GM18498 (cell line): ENCODE results near the gene VPS52.
"Not testable (repeated sequence)": the region's sequence is repeated elsewhere in the genome, so short reads cannot be mapped to it uniquely, and the experiment has no call there.

Source experiments
- ATAC-seq: cut with Tn5 transposase; IDR thresholded peaks from one replicate; pipeline ENCODE4 v1.9.1; 2021; ENCODE audit warnings: mild to moderate bottlenecking, moderate library complexity; ENCODE audit not compliant: unreplicated experiment

VPS52 gene

DNA sequence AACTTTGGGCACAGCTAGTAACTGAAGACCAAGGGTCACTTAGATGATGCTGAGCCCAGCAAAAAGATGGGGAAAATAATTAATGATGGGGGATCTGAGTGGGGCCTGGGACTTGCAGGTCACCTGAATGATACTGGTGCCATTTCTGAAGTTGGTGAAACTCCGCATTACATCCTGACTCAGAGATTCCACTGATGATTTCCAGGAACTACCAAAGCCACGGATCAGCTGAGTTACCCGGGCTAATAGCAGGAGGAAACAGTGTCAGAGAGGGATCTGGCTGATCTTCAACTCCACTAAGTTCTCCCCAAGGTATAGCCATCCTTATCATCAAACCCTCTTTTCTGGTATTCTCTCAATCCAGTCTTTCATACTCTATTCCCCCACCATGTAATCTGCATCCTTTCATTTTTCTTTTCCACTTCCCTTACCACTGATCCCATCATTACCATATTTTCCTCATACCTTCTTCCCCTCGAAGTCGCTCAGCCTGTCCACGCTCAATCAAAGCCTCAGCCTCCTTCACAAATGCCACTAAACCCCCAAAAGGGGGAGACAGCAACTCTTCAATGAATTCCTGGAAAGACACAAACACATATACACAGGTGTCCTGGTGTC is 20.2 kb downstream of the VPS52 start:
- no peak for ATAC-seq

DNA sequence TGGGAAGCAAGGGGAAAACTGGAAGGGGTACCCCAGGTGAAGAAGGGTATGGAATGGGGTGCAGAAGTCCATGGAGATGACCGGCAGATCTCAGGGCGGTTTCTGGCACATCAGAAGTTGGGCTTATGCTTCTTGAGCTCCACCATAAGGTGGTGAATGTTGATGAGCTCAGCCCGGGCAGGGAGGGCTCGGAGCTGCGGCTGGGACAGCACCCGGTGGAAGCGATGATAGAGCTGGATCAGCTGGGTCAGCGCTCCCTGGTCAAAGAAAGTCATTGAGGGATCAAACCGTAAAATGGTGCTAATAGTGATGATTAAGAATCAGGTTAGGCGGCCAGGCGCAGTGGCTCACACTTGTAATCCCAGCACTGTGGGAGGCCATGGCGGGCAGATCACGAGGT is 20.9 kb downstream of the VPS52 start:
- ATAC-seq, result no peak

DNA sequence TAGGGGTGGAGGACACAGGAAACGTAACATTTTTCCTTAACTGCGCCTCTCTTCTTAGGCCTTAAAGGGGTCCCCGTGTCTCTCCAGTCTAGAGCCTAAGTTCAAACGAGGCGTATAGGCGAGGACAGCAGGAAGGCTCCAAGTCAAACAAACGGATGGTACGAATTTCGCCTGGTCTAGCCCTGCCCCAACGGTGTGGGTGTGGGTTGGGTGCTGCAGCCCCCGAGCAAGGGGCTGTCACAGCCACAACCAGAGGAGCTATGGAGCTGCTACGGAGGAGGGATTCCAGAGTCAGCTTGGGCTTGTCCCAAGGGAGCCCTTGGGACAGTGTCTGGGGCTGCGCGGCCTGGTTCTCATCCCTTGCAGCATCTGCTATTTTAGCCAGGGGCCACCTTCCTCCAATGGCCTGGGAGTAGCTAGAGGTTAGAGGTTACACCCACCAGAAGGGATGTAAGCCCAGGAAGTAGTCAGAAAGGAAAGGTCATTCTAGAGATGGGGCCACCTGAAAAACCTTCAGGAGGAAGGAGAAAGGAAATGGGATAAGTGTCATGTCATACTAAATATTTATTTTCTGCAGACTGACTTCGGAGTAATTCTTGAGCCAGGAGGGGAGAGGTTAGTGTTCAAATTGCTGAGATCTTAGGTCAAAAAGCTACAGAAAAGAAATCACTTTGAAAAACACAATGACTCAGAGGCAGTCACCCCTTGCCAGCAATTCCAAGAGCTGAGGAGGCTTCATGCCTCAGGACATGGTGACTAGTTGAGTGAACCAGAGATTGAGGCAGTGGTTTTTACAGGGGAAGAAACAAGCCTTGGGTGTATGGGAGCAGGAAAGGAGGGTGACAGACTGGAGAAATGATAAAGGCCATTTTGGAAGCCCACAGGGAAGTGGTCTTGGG is 21.7 kb downstream of the VPS52 start:
- ATAC-seq, result peak; percentile 1

DNA sequence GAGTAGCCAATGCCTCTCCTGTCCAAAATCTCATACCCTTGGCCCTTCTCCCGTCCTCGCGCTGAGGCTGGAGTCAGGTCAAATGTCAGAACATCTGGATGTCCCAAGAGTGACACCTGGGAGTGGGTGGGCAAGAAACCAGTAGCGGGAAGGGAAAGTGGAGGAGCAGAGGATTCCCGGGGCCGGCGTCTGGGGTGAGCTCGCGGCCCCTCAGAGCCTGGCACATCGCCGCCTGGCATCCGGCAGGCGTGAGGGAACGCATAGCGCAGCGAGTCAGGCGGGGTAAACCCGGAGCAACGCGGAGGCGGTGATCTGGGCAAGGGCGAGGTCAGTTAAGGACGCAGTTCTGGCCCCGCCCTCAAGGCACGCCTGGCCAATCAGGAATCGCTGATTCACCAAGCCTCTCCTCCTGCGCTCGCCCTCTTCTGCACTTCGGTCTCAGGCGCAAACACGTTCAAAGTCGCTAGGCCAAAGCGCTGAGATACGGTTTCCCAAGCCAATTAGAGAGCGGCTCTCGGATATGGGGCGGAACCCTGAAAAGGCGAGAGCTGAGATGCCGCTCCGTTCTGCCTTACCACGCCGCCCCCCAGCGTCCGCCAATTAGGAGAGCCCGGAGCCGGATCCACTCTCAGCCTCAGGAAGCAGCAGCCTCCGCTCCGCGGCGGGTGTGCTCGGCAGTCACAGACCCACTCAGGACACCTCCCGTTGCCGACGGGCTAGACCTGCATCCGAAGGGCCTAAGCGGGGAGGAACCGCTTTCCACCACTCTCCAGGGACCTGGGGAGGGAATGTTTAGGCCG is 22.5 kb downstream of the VPS52 start:
- peak; percentile 87 for ATAC-seq

- ATAC-seq, result peak; percentile 5
Measured at GRCh38 chr6:33248643-33248931, 23.1 kb downstream of the VPS52 start.

- ATAC-seq, result peak; percentile 38
Measured at GRCh38 chr6:33247977-33248642, 23.6 kb downstream of the VPS52 start.

DNA sequence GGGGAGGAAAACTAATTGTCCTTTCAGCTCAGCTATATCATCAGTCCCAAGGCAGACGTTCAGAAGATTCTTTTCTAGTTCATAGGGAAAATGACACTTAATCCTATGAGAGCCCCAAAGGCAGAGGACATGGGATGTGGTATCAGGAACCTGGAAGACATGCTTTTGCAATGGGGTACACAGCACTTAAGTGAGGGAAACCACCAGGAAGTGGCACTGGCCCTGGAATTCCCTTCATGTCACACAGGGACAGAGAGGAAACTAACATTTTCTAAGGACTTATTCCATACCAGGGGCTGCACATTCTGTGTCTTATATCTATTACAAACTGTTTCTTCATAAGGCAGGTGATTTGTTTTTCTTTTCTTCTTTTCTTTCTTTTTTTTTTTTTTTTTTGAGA is 28.2 kb downstream of the VPS52 start:
- ATAC-seq, result no peak

DNA sequence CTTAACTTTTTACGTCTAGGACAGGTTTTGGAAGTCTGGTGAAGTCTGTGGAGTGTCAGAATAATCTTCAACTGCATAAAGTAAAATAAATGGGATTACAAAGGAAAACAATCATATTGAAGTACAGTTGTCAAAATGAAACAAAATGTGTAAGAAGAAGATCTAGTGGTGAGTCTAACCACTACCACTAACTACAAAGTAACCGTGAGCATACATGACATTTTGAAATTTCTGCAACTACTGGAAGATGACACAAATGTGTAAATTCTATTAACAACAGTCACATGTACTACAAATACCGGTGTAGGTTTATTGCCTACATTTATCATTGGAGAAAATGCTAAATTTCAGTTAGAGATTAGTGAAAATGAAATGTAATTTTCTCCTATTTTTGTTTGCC is 29.7 kb downstream of the VPS52 start:
- ATAC-seq, result no peak

DNA sequence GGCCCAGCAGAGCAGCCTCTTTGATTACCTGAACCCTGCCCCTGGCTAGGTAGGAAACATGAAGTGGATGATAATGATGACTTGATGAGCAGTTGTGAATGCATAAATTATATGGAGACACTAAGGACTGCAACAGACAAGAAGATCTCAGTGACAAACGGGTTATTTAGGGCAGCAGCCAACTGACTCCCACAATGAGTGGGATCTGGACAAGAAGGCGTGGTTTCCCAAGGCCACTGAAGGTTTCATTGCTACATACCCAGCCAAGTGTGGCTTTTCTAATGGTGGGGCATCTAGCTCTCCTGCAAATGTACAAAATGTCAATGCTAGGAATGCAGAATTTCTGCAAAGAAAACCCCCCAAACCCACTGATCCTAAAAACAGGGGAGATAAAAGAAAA is 33.9 kb downstream of the VPS52 start:
- no peak for ATAC-seq

DNA sequence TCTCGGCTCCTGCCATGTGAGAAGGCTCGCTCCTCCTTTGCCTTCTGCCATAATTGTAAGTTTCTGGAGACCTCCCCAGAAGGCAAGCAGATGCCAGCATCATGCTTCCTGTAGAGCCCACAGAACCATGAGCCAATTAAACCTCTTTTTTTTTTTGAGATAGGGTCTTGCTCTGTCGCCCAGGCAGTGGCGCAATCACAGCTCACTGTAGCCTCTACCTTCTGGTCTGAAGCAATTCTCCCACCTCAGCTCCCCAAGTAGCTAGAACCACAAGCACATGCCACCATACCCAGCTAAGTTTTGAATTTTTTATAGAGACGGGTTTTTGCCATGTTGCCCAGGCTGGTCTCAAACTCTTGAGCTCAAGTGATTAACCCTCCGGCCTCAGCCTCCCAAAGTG is 34.8 kb downstream of the VPS52 start:
- ATAC-seq, result no peak

GRCh38 chr6:33236328-33236727 is 35.3 kb downstream of the VPS52 start:
- ATAC-seq, result no peak

DNA sequence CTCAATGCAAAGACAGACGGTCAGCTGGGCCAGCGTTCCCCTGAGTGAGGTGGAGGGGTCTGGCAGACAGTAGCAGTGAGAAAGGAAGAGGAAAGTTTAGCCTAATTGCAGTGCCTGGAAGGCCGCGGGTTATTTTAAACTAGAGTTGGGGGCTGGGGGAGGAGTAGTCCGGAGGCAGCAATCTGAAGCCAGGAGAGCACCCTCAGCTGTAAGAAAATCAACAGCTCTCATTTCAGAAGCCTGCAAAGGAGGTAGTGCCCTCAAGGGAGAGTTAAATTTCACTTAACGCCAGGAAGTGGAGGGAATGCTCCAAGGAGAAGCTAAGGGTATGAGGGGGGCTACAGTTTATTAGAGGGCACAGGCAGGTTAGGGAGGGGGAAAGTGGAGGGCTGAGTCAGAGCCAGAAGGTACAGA is 36.4 kb downstream of the VPS52 start:
- no peak for ATAC-seq

GRCh38 chr6:33226503-33227120 is 45.1 kb downstream of the VPS52 start:
- not testable (repeated sequence) for ATAC-seq

GRCh38 chr6:33217681-33218080 is 54.0 kb downstream of the VPS52 start:
- no peak for ATAC-seq

DNA sequence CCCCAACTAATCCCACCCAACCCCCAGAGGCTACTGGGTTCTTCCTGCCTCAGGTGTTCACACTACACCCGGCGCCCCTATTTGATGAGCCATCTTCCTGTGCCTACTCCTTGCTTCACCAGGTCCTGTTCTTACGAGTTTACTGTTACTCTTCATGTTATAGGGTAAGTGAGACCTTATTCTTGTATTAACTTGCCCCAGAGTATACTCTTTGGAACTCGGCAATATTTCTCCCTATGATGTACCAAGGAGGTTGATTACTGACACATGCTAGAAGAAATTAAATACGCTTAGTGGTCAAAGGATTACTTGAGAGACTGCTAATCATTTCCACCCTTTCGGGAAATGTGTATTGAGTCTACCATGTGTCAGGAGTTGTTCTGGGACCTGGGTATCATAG is 54.4 kb downstream of the VPS52 start:
- no peak for ATAC-seq

DNA sequence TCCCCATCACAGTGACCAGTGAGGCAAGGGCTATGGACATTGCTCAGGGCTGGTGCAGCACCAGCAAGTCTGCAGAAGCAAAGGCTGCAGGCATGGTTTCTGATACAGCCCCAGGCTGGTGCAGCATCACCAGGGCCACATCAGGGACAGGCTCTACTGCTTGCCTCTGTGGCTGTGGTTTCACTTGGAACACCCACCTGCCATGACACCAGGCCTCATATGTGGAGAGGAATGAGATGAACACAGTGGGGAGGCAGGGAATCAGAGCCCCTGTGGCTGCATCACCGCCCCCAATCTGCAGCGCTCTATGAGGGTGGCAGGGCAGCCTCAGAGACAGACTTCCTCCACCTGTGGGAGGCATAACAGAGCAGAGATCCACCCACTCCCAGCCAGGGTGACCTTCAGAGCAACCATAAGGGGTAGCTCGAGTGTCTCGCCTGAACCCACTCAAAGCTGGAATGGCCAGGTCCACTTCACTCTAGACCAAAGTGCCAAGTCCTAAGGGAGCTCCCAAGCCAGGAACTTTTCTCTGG is 55.5 kb downstream of the VPS52 start:
- no peak for ATAC-seq

GRCh38 chr6:33215271-33216116 is 56.2 kb downstream of the VPS52 start:
- ATAC-seq, result no peak

DNA sequence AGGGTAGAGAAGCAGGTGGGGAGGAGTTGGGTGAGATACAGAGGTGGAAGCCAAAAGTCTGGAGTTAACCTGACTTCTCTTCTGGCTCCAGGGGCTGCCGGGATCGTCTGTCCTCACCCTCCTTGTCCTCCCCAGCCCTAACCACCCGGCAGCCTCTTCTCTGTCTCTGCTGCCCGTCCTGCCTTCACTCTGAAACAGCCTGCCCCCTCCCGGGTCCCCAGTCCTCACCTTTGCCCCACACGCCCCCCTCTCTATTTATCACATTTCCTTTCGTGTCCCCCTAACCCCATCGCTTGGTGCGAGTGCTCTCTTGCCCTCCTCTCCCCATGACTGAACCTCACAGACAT is 57.7 kb downstream of the VPS52 start:
- ATAC-seq, result no peak

DNA sequence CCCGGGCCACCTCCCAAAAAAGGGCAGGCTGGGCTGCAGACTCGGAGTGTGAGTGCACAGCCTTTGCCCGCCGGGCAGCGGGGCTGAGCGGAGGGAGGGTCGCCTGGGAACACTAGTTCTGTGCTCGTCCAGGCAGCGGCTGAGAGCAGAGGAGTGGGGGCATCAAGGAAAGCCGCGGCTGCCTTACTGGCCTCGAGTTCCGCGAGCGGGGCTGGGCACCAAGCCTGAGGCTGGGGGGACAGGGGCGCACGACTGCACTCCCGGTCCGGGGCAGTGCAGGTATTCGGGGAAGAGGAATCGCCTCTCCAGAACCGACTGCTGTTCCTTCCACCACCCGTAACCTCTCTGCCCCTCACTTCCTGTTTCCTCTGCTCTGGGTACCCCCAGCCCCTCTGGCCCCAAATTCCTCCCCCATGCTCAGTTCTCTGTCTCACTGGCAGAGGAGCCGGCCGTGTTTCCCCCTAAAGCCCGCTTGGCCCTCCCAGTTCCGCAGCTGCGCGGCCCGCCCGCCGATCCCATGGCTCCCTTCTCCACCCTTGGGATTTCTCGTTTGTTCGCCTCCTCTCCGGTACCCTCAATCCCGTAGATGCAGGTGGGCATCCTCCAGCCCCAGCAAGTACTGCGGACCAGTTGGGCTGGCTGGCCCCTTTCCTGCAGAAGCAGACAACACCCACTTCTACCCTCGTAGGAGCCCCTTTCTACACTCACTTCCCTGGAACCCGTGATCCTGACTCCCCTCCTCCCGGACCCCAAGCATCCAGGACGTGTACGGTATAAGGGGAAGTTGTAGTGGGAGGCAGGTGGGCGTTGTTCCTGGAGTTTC is 58.3 kb downstream of the VPS52 start:
- no peak for ATAC-seq
